ENCODE data around the gene MATK. TPM values are rescaled to one million over a fixed set of nuclear protein-coding genes. Genes with fewer than 3 reads are reported as not detected.

The MATK gene
- total RNA-seq, 1 experiment from 2014 or later = 28.3 TPM

GRCh38 chr19:3771906-3772455 is 14.2 kb downstream of the MATK start, which contains the start of gene RAX2:
Gene RAX2 (minus strand): TSS chr19:3772228. CDS start chr19:3771742, 486 bp downstream.
- DNase-seq (ENCODE audit: low spot score) = no peak
- no peaks in the 10 kb centered on the region for H3K9me3 Mint-ChIP-seq
- no peaks in the 10 kb centered on the region for H3K36me3 Mint-ChIP-seq
- ATAC-seq = no peak
- peak within 1 kb of the TSS; percentile 28 for H3K27ac Mint-ChIP-seq
- POLR2A ChIA-PET = interaction anchor here (0.6 to 1.2 kb wide), 2 partner anchors 9 to 817 kb away, joined by 3 read pairs; partner anchors contain the start of gene MRPL54
- TF ChIP-seq SP1 (CRISPR knock-in tag; conservative IDR thresholded peaks at IDR 0.05) (no peak), RORB (CRISPR knock-in tag; IDR thresholded peaks at IDR 0.05) (no peak), EMX1 (CRISPR knock-in tag; IDR thresholded peaks at IDR 0.05) (no peak)
- CTCF ChIA-PET = interaction anchor here (1.0 to 1.4 kb wide), 2 partner anchors 12 to 50 kb away, joined by 3 to 4 read pairs; no protein-coding TSS in a partner anchor
- H3K4me3 Mint-ChIP-seq = no peak within 1 kb of the TSS
- H3K27me3 Mint-ChIP-seq (ENCODE audit: low read depth) = no peaks in the 10 kb centered on the region
- peaks cover 5% of the 10 kb centered on the region for H3K4me1 Mint-ChIP-seq

- peaks cover 5% of the 10 kb centered on the region for H3K4me1 Mint-ChIP-seq
- TF ChIP-seq ZNF263 (CRISPR knock-in tag; IDR thresholded peaks at IDR 0.05; ENCODE audit: low read depth) = no peak
- TF ChIP-seq JAZF1 (CRISPR knock-in tag; IDR thresholded peaks at IDR 0.05) = no peak
- TF ChIP-seq PRRX2 (CRISPR knock-in tag; IDR thresholded peaks at IDR 0.05) = no peak
- TF ChIP-seq MAX (CRISPR knock-in tag; IDR thresholded peaks at IDR 0.05) = no peak
- no peak for TF ChIP-seq ATF2 (CRISPR knock-in tag; IDR thresholded peaks at IDR 0.05; ENCODE audit: borderline replicate concordance, low read depth)
- no peak for TF ChIP-seq ZNF317 (CRISPR knock-in tag; IDR thresholded peaks at IDR 0.05; ENCODE audit: borderline replicate concordance, low read depth)
- TF ChIP-seq ZNF138 (CRISPR knock-in tag; conservative IDR thresholded peaks at IDR 0.05) = no peak
- TF ChIP-seq ATF3 (CRISPR knock-in tag; conservative IDR thresholded peaks at IDR 0.05) = no peak
- TF ChIP-seq ZNF416 (CRISPR knock-in tag; IDR thresholded peaks at IDR 0.05) = no peak
- TF ChIP-seq ATF1 (CRISPR knock-in tag; IDR thresholded peaks at IDR 0.05) = no peak
- TF ChIP-seq AR (CRISPR knock-in tag; IDR thresholded peaks at IDR 0.05) = no peak
- TF ChIP-seq MLX (CRISPR knock-in tag; IDR thresholded peaks at IDR 0.05) = no peak
- H3K27me3 Mint-ChIP-seq (ENCODE audit: low read depth) = no peaks in the 10 kb centered on the region
- DNase-seq (ENCODE audit: low spot score) (no peak), ATAC-seq (peak; percentile 29; the same call in 1 of the 2 replicates)
- POLR2A ChIA-PET = interaction anchor here (0.6 to 1.2 kb wide), 2 partner anchors 9 to 816 kb away, joined by 3 read pairs; partner anchors contain the start of gene MRPL54
- CTCF ChIA-PET = interaction anchor here (0.7 to 2.7 kb wide), 7 partner anchors 9 to 216 kb away, joined by 3 to 9 read pairs (median 3); partner anchors contain the start of gene MRPL54
- peak overlapping the region; percentile 28 for H3K27ac Mint-ChIP-seq
- H3K36me3 Mint-ChIP-seq = peaks cover 3% of the 10 kb centered on the region
- H3K4me3 Mint-ChIP-seq = no peak overlapping the region
- H3K9me3 Mint-ChIP-seq = no peaks in the 10 kb centered on the region
Observed at GRCh38 chr19:3771000-3771905, 14.9 kb downstream of the MATK start.
